Lower leg skin (tissue), 3 donors: ENCODE measurements around the gene SYT9.

Source experiments
- POLR2A ChIP-seq, 2 donors: fragments of 450-650 bp; IDR thresholded peaks; one replicate each; pipeline ENCODE4 v1.6.1; 2016 to 2017; ENCODE audit warnings: antibody characterized with exemption in 2 of 2, mild to moderate bottlenecking in 1 of 2, moderate library complexity in 1 of 2
- TF ChIP-seq, protein P1 (sequence below), 3 donors: fragments of 450-650 bp; IDR thresholded peaks; one replicate each; pipeline ENCODE4 v1.5.1; 2016; ENCODE audit warnings: antibody characterized with exemption in 3 of 3, mild to moderate bottlenecking in 3 of 3, moderate library complexity in 2 of 3

DNA sequence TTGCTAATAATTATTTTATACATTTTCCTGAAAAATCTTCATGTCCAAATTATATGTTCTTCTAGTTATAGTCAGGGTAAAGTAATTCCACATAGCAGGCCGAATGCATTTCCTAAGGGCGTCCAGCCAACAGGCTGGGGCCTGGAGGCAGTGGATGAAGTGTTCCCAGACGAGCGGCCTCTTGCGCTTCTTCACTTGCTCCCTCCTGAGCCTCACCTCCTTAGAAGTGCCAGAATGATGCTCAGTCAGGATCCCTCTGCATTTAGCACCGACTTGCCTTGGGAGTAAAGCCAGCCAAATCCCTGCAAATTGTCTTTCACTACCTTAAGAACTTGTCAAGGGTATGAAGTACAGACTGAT is 235.1 kb downstream of the SYT9 start:
- TF ChIP-seq, protein P1, sequence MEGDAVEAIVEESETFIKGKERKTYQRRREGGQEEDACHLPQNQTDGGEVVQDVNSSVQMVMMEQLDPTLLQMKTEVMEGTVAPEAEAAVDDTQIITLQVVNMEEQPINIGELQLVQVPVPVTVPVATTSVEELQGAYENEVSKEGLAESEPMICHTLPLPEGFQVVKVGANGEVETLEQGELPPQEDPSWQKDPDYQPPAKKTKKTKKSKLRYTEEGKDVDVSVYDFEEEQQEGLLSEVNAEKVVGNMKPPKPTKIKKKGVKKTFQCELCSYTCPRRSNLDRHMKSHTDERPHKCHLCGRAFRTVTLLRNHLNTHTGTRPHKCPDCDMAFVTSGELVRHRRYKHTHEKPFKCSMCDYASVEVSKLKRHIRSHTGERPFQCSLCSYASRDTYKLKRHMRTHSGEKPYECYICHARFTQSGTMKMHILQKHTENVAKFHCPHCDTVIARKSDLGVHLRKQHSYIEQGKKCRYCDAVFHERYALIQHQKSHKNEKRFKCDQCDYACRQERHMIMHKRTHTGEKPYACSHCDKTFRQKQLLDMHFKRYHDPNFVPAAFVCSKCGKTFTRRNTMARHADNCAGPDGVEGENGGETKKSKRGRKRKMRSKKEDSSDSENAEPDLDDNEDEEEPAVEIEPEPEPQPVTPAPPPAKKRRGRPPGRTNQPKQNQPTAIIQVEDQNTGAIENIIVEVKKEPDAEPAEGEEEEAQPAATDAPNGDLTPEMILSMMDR (IDR thresholded peaks at IDR 0.05): no peak
- TF ChIP-seq POLR2A (IDR thresholded peaks at IDR 0.05): no peak
